KMS-11 (cell line): ENCODE data around the gene FCRL6.

Source experiments
- H2AFZ ChIP-seq: fragments of 200-600 bp; sonication (generic); 2 replicates; pipeline ENCODE4 v1.6.1; 2016; ENCODE audit warnings: antibody characterized with exemption, mixed run types, low read depth
- H3K27ac ChIP-seq: fragments of 200-600 bp; sonication (generic); 2 replicates; pipeline ENCODE4 v1.6.1; 2016; ENCODE audit warnings: mild to moderate bottlenecking, mixed run types
- H3K27me3 ChIP-seq: fragments of 200-600 bp; sonication (generic); 2 replicates; pipeline ENCODE4 v1.6.1; 2017; ENCODE audit warnings: mild to moderate bottlenecking, low read depth, mixed run types, moderate library complexity; ENCODE audit not compliant: insufficient read depth
- H3K36me3 ChIP-seq: fragments of 200-600 bp; sonication (generic); 2 replicates; pipeline ENCODE4 v1.6.1; 2017; ENCODE audit warnings: mild to moderate bottlenecking, mixed run types; ENCODE audit not compliant: insufficient read depth
- H3K4me1 ChIP-seq: fragments of 200-600 bp; sonication (generic); 2 replicates; pipeline ENCODE4 v1.6.1; 2016; ENCODE audit warnings: mild to moderate bottlenecking, low read depth, mixed run types; ENCODE audit not compliant: poor library complexity, severe bottlenecking
- H3K4me2 ChIP-seq: fragments of 200-600 bp; sonication (generic); 2 replicates; pipeline ENCODE4 v1.7.0; 2016; ENCODE audit warnings: mild to moderate bottlenecking, mixed run types
- H3K4me3 ChIP-seq: fragments of 200-600 bp; sonication (generic); IDR thresholded peaks from 2 replicates; pipeline ENCODE4 v1.6.1; 2017; ENCODE audit warnings: low read depth, low read length, mixed read lengths; ENCODE audit not compliant: insufficient read depth
- H3K79me2 ChIP-seq: fragments of 200-600 bp; sonication (generic); 2 replicates; pipeline ENCODE4 v1.6.1; 2016; ENCODE audit warnings: low read depth, mixed run types; ENCODE audit not compliant: insufficient read depth
- H3K9ac ChIP-seq: fragments of 200-600 bp; sonication (generic); 2 replicates; pipeline ENCODE4 v1.6.1; 2016; ENCODE audit warnings: mild to moderate bottlenecking, mixed run types
- H4K20me1 ChIP-seq: fragments of 200-600 bp; sonication (generic); 2 replicates; pipeline ENCODE4 v1.6.1; 2016; ENCODE audit warnings: mild to moderate bottlenecking, mixed run types; ENCODE audit not compliant: insufficient read depth
- TF ChIP-seq, protein P1 (sequence below): fragments of 200-600 bp; sonication (generic); conservative IDR thresholded peaks from 2 replicates; pipeline ENCODE4 v1.6.1; 2017; ENCODE audit warnings: low read depth, mild to moderate bottlenecking, antibody characterized with exemption, low read length, moderate library complexity, mixed read lengths

Gene FCRL6

DNA sequence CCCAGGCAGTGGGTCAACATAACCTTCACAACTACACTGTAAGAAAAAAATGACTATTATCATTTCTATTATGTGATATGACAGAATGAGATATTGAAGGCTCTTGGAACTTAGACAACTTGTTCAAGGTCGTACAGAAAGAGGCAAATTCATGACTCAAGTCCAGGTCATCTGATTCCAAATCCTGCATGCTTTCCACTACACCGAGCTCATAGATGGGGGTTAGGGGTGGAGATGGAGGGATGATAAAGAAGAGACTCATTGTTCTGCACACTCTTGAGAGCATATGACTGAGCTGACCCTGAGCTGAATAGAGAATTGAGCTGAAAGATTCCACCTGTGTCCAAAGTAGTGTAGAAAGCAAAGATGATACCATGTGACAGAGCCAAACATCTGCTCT lies 2.8 kb downstream of the FCRL6 start:
- Histone ChIP-seq H3K4me2 (no peak overlapping the region), H3K27me3 (no peaks in the 10 kb centered on the region), H3K36me3 (no peaks in the 10 kb centered on the region), H4K20me1 (no peaks in the 10 kb centered on the region), H3K27ac (no peak overlapping the region), H3K4me3 (no peak overlapping the region), H3K79me2 (no peaks in the 10 kb centered on the region), H2AFZ (no peak overlapping the region), H3K9ac (no peak overlapping the region), H3K4me1 (peaks cover 21% of the 10 kb centered on the region)
- TF ChIP-seq, protein P1, sequence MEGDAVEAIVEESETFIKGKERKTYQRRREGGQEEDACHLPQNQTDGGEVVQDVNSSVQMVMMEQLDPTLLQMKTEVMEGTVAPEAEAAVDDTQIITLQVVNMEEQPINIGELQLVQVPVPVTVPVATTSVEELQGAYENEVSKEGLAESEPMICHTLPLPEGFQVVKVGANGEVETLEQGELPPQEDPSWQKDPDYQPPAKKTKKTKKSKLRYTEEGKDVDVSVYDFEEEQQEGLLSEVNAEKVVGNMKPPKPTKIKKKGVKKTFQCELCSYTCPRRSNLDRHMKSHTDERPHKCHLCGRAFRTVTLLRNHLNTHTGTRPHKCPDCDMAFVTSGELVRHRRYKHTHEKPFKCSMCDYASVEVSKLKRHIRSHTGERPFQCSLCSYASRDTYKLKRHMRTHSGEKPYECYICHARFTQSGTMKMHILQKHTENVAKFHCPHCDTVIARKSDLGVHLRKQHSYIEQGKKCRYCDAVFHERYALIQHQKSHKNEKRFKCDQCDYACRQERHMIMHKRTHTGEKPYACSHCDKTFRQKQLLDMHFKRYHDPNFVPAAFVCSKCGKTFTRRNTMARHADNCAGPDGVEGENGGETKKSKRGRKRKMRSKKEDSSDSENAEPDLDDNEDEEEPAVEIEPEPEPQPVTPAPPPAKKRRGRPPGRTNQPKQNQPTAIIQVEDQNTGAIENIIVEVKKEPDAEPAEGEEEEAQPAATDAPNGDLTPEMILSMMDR, result no peak

DNA sequence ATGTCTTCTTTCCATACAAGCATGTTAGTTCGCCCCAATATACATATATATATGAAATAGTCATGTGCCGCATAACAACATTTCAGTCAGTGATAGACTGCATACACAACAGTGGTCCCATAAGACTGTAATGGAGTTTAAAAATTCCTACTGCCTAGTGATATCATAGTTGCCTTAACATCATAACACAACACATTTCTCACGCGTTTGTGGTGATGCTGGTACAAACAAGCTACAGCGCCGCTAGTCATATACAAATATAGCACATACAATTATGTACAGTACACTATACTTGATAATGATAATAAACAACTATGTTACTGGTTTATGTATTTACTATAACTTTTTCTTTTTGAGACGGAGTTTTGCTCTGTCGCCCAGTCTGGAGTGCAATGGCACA lies 13.8 kb downstream of the FCRL6 start:
- no peak overlapping the region for H3K9ac ChIP-seq
- no peaks in the 10 kb centered on the region for H4K20me1 ChIP-seq
- H3K4me1 ChIP-seq, result no peaks in the 10 kb centered on the region
- H3K27ac ChIP-seq, result no peak overlapping the region
- H3K36me3 ChIP-seq, result no peaks in the 10 kb centered on the region
- no peaks in the 10 kb centered on the region for H3K27me3 ChIP-seq
- TF ChIP-seq, protein P1, result no peak
- H3K4me3 ChIP-seq, result no peak overlapping the region
- no peak overlapping the region for H2AFZ ChIP-seq
- no peak overlapping the region for H3K4me2 ChIP-seq
- H3K79me2 ChIP-seq, result no peaks in the 10 kb centered on the region

DNA sequence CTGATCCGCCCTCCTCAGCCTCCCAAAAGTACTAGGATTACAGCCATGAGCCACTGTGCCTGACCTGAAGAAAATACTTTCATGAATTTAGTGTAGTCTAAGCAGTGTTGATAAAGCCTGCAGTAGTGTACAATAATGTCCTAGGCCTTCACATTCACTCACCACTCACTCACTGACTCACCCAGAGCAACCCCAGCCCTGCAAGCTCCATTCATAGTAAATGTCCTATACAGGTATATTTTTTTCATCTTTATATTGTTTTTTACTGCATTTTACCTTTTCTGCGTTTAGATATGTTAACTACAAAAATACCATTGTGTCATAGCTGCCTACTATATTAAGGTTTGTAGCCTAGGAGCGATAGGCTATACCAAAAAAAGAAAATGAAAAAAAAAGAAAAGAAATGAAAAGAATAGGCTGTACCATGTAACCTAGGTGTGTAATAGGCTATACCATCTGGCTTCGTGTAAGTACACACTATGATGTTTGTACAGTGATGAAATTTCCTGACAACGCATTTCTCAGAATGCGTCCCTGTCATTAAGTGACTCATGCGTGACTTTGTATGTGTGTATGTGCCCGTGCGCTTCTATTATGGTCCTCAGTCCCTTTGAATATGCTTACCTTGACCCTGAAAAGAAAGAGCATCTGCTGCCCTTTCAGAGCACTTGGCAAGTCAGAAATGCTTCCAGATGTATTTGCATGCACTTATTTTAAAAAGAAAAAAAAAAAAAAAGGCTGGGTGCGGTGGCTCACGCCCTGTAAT lies 15.3 kb downstream of the FCRL6 start:
- H3K4me1 ChIP-seq, result no peaks in the 10 kb centered on the region
- no peak overlapping the region for H3K4me2 ChIP-seq
- no peaks in the 10 kb centered on the region for H3K79me2 ChIP-seq
- H3K27me3 ChIP-seq, result no peaks in the 10 kb centered on the region
- no peaks in the 10 kb centered on the region for H3K36me3 ChIP-seq
- no peak overlapping the region for H3K4me3 ChIP-seq
- H4K20me1 ChIP-seq, result no peaks in the 10 kb centered on the region
- TF ChIP-seq, protein P1, result no peak
- H2AFZ ChIP-seq, result no peak overlapping the region
- no peak overlapping the region for H3K9ac ChIP-seq
- H3K27ac ChIP-seq, result no peak overlapping the region

DNA sequence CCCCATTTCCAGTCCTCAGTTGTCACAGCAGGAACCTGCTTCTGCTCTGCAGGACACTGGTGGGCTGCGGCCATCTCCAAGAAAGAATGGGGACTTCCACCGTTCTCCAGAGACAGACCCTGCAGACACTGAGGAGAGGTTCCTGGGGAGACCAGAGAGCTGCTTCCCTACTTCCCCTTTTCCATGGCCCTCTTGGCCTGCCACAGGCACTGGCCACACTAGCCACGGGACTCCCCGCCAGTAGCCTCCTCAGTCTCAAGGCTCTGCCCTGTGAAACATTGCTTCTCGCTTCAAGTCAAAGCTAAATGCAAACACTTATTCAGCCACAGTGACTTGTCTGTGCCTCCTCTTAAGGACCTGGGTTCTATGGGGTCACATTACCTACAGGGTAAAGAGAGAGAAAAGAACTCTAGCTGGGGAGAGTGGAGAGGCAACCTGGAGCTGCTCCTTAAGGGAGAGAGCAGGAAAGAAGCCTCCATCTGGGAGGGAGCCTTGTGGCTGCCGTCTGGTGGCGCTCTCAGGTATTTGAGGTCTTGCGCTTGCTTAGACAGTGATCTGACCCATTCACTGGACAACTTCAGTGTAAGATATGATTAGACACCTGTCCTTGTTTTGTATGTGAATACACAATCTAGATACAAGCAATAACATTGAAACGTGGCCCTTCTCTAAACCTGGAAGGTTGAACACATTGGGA lies 19.2 kb downstream of the FCRL6 start:
- H3K4me2 ChIP-seq, result no peak overlapping the region

More for the DNA sequence above, 19.2 kb downstream of the FCRL6 start:
- no peaks in the 10 kb centered on the region for H3K36me3 ChIP-seq
- H2AFZ ChIP-seq, result no peak overlapping the region
- no peak overlapping the region for H3K9ac ChIP-seq
- no peak overlapping the region for H3K4me3 ChIP-seq
- peaks cover 2% of the 10 kb centered on the region for H3K4me1 ChIP-seq
- no peaks in the 10 kb centered on the region for H3K27me3 ChIP-seq
- TF ChIP-seq, protein P1, result no peak
- no peaks in the 10 kb centered on the region for H4K20me1 ChIP-seq
- no peak overlapping the region for H3K27ac ChIP-seq
- H3K79me2 ChIP-seq, result no peaks in the 10 kb centered on the region
